Measurements from ENCODE around the gene KIAA1755. TPM values are rescaled to one million over a fixed set of nuclear protein-coding genes. Genes with fewer than 3 reads are reported as not detected.
A peak's percentile ranks its signal among the peaks of the same experiment; 100 is the strongest.
"Not testable (repeated sequence)": the region's sequence is repeated elsewhere in the genome, so short reads cannot be mapped to it uniquely, and the experiment has no call there.

Gene KIAA1755
- total RNA-seq, 1 donor from 2014 or later, result not detected

DNA sequence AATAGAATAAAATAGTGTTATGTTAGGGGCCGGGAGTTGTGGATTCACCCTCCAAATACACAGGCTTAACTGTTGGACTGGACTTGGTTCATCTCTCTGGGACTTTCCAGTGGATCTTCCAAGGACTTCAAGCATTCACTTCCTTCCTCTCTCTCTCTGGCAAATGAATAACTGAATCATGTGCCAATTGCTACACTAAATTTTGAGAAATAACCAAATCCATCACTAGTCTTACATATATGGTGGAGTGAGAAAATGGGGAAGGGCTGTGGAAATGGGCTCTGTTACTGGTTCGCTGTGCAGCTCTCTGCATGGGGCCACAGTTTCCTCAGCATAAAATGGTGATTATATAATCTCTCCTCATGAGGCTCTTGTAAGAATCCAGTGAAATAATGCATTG, 6.8 kb upstream of the KIAA1755 start:
- DNase-seq (ENCODE audit: low read depth in 2 of 2), result peak in 1 of 2 donors; percentile 47

DNA sequence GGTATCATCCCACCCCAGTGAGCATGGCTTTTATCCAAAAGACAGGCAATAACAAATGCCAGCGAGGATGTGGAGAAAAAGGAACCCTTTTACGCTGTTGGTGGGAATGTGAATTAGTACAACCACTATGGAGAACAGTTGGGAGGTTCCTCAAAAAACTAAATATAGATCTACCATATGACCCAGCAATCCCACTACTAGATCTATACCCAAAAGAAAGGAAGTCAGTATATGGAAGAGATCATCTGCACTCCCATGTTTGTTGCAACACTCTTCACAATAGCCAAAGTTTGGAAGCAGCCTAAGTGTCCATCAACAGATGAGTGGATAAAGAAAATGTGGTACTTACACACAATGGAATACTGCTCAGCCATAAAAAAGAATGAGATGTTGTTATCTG, 5.9 kb upstream of the KIAA1755 start:
- DNase-seq (ENCODE audit: low read depth in 2 of 2), result no peak

- no peak for DNase-seq (ENCODE audit: low read depth in 2 of 2)
Measured at GRCh38 chr20:38262931-38263330, 2.4 kb upstream of the KIAA1755 start.

GRCh38 chr20:38261054-38261390, 487 bp upstream of the KIAA1755 start:
- DNase-seq (ENCODE audit: low read depth in 2 of 2), result no peak

DNA sequence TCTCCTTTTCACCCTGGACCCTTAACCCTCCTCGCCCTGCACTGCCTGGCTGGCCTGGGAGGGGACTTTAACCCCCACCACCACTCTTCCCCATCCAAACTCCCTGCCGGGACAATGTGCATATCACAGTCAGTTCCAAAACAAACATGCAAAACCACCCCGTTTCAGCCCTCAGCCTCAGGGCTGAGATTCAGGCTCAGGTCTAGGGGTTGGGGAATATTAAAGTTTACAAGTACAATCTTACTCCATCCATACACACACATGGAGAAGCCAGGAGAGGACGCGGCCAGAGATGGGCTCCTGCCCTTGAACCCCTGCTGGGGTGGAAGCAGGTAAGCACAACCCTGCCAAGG, 534 bp downstream of the KIAA1755 start:
- no peak for DNase-seq (ENCODE audit: low read depth in 2 of 2)

DNA sequence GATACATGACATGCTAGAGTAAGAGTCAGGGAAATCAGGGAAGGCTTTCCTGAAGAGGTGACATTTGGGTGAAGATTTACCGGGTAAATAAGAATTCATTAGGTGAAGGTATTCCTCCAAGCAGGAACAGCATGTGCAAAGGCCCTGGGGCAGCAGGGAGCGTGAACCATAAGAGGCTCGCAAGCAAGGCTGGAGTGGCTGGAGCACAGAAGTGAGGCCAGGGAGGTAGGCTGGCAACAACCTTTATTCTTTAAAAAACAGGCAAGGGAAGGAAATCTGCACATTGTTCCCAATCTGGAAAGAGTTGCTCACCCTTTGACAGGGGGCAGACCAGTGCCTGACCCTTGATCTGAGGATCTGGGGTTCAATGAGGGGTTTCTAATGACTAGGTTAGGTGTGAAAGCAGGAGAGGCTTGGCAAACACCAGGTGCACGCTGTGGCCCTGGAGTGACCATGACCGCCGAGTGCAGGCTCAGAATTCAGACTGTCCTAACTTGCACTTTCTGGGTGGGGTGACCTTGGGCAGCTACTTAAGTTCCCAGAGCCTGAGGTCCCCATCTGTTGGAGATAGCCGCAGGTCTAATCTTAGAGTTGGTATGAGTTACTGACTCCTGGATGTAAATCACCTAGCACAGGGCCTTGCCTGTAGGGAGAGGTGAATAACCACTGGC, 1.9 kb downstream of the KIAA1755 start:
- no peak for DNase-seq (ENCODE audit: low read depth in 2 of 2)

GRCh38 chr20:38256966-38257365, 3.6 kb downstream of the KIAA1755 start:
- no peak for DNase-seq (ENCODE audit: low read depth in 2 of 2)

DNA sequence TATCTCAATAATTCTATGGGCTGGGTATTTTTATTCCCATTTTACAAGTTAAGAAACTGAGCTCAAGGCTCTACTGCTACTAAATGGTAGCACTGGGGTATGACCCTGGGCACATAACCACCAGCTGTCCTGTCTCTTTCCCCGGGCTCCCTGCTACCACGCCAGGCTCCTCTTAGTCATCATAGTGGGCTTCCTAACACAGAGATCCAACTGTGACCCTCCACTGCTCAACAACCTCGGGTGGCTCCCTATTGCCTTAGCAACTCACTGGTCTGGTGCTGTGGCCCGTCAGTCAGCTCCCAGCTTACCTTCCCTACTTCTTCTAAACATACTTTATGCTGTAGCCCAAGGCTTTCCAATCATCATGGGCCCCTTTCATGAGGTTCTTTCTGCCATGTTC, 4.5 kb downstream of the KIAA1755 start:
- no peak for DNase-seq (ENCODE audit: low read depth in 2 of 2)

DNA sequence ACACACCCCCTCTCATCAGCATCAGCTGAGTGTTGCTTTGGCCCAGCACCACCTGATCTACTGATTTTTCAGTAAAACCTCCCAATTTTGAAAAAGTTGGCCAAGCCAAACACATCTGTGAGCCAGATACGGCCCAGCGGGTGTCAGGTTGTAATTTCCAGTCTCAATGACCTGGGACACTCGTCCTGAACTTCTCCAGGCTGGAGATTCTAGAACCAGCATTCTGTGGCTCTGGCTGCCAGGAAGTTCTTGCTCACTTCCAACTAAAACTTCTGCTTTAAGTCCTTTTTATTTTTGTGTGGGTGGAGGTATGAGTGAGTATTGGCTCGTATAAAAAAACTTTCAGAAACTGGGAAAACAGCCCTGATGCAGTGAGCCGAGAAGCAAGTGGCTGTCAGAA, 5.1 kb downstream of the KIAA1755 start:
- no peak for DNase-seq (ENCODE audit: low read depth in 2 of 2)

- not testable (repeated sequence) for DNase-seq (ENCODE audit: low read depth in 2 of 2)
Measured at GRCh38 chr20:38254621-38255020, 5.9 kb downstream of the KIAA1755 start.

DNA sequence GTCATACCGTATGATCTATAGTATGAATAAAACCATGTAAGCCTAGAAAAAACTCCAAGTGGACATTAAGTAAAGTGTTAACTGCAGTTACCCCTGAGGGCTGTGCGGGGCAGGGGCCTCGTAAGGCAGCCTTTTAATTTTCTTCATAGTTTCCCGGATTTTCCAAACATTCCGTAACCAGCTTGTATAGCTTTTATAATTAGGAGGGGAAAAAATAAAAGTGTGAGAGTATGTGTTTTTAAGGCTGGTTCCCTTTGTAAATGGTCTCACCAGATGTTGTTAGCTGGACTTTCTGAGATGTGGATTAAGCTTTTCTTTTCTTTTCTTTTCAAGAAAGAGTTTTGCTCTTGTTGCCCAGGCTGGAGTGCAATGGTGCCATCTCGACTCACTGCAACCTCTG, 7.0 kb downstream of the KIAA1755 start:
- no peak for DNase-seq (ENCODE audit: low read depth in 2 of 2)

DNA sequence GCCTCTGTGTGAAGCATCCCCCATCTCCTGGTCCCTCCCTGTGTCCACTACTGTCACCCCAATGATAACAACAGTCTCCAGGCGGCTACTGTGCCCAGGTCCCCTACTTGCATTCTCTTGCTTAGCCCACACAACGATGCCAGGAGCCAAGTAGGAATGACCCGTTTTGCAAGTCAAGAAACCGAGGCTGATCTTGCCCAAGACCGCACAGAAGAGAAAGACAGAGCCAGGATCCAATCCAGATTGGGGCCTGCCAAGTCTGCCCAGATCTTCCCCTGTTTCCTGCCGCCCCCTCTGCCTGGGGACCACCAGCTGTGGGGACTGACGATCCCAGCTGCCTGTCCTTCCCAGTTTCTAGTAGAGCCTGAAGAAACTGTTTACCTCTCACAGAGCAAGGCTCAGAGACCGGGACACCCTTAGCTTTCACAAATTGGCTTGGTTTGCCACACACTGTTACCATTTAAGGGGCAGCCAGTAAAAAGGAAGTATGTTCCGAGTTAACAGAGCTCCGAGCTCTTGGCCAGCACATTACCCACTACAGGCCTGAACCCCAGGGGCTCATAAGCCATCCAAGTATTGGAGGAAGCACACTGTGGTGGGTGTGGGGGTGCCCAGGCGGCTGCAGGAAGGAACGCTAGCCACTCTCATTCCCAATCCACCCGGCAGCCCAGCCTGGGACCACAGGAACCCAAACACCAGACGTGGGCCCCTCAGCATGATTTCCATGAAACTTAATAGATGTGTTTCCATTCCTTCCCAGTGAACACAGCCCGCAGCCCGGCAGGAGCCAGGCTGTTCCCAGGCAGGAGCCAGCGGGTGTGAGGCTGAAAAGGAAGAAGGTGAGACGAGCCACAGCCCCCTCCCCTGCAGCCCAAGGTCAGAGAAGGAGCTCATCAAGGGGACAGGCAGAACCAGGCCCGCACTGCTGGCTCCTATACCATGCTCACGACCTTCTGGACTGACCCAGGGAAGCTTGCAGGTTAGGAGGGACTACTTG, 7.9 kb downstream of the KIAA1755 start:
- no peak for DNase-seq (ENCODE audit: low read depth in 2 of 2)

GRCh38 chr20:38251441-38251840, 9.1 kb downstream of the KIAA1755 start:
- DNase-seq (ENCODE audit: low read depth in 2 of 2), result not testable (repeated sequence)

DNA sequence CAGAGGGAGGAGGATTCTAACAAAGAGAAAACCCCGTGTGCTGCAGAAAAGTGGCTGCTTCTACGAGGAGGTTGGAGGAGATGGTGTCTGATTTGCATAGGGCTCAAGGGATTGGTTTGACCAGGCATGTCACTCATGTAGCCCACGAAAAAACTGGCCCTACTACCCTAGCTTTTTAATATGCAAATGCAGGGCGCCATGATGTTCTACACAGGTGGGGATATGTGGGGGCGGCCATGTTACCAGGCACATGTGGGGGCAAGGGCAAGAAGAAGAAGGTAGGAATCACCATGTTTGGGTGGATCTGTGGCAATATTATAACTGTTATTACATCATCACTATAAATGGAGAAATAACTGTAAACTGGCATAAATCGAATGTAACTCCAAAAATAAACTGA, 9.9 kb downstream of the KIAA1755 start:
- DNase-seq (ENCODE audit: low read depth in 2 of 2), result no peak

DNA sequence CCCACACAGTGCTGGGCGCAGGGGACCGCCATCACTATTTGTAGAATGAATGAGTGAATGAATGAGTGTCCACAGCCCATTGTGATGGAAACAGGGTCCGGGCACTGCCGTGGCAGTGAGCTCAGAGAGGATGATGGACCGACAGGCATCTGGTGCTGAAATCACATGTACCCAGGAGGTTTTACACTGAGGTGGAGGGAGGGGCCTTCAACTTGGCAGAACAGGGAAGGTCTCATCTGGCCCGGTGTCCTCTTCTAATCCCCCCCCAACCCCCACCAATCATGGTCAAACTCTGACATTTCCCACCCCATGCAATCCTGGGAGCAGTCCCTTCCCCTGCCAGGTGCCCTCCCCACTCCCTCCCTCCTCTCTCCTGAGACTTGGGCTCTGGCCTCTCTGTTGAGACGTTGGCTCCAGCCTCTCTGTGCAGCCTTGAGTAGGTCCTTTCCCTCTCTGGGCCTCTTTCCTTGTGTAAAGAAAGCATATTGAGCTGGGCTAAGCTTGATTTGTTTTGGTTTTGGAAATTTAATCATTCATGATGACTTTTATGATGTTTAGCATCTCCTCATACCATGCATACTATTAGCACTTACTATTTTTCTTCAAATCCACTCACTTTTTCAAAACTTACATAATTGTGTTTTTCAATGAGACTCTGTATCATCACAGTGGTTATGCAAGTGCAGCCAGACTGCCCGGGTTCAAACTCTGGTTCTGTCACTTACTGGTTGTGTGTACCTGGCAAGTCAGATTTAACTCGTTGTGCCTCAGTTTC, 10.8 kb downstream of the KIAA1755 start:
- no peak for DNase-seq (ENCODE audit: low read depth in 2 of 2)

DNA sequence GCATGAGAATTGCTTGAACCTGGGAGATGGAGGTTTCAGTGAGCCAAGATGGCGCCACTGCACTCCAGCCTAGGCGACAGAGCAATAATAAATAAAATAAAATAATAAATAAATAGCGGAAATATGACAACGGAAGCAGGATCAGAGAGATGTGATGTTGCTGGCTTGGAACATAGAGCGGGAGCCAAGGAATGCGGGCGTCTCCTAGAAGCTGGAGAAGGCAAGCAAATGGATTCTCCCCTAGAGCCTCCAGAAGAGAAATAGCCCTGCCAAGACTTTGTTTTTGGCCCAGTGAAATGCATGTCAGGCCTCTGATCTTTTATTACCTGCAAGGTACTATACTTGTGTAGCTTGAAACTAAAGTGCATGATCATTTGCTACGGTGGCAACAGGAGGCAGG, 12.4 kb downstream of the KIAA1755 start:
- no peak for DNase-seq (ENCODE audit: low read depth in 2 of 2)

DNA sequence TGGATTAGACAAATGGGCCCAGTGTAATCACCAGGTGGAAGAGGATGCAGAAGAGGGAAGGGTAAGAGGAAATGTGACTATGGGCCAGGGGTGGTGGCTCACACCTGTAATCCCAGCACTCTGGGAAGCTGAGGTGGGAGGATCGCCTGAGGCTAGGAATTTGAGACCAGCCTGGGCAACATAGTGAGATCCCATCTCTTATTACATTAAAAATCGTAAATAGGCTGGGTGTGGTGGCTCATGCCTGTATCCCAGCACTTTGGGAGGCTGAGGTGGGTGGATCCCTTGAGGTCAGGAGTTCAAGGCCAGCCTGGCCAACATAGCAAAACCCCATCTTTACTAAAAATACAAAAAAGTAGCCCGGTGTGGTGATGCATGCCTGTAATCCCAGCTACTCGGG, 12.8 kb downstream of the KIAA1755 start:
- not testable (repeated sequence) for DNase-seq (ENCODE audit: low read depth in 2 of 2)

GRCh38 chr20:38247166-38247509, 13.4 kb downstream of the KIAA1755 start:
- DNase-seq (ENCODE audit: low read depth in 2 of 2), result no peak

GRCh38 chr20:38246357-38247165, 14.0 kb downstream of the KIAA1755 start:
- no peak for DNase-seq (ENCODE audit: low read depth in 2 of 2)

- no peak for DNase-seq (ENCODE audit: low read depth in 2 of 2)
Measured at GRCh38 chr20:38245753-38246152, 14.8 kb downstream of the KIAA1755 start.

GRCh38 chr20:38243709-38244020, 16.9 kb downstream of the KIAA1755 start:
- no peak for DNase-seq (ENCODE audit: low read depth in 2 of 2)
